Bronchial epithelial cell (primary cell): ENCODE results near the gene TNFSF11. TPM values are rescaled to one million over a fixed set of nuclear protein-coding genes. Genes with fewer than 3 reads are reported as not detected.
A peak's percentile ranks its signal among the peaks of the same experiment; 100 is the strongest.

Source experiments
- DNase-seq: peaks from one replicate; pipeline ENCODE4 v3.0.0-alpha.2; 2010; ENCODE audit warnings: low read depth
- FAIRE-seq: peaks from 2 replicates; lab custom pipeline; 2011; peaks lifted over from hg19 to GRCh38; lab: Jason Lieb, UNC
- H3K27me3 ChIP-seq: 2 replicates; pipeline ENCODE4 v1.5.1; 2011; ENCODE audit warnings: low read length; ENCODE audit not compliant: control insufficient read depth, insufficient read depth
- H3K36me3 ChIP-seq: 2 replicates; pipeline ENCODE4 v1.5.1; 2011; ENCODE audit warnings: low read length; ENCODE audit not compliant: control insufficient read depth, insufficient read depth
- H3K4me3 ChIP-seq: 2 replicates; pipeline ENCODE4 v1.5.1; 2011; ENCODE audit warnings: mild to moderate bottlenecking, low read depth, low read length, control low read depth
- CTCF ChIP-seq: IDR thresholded peaks from 2 replicates; pipeline ENCODE4 v1.5.1; 2011; ENCODE audit warnings: mild to moderate bottlenecking, moderate library complexity, low read length, control low read depth, inconsistent platforms; ENCODE audit not compliant: insufficient read depth, severe bottlenecking
- total RNA-seq: library from RNA; depleted of rRNA; stranded (reverse); fragments of >200 nt; gene quantifications from 2 replicates; pipeline ENCODE4 v1.2.1, GENCODE V29; 2014

Gene TNFSF11
- total RNA-seq, 1 donor from 2014 or later: under 0.01 TPM

GRCh38 chr13:42652642-42653415 is 78.9 kb downstream of the TNFSF11 start:
- DNase-seq (no peak), FAIRE-seq (no peak)

DNA sequence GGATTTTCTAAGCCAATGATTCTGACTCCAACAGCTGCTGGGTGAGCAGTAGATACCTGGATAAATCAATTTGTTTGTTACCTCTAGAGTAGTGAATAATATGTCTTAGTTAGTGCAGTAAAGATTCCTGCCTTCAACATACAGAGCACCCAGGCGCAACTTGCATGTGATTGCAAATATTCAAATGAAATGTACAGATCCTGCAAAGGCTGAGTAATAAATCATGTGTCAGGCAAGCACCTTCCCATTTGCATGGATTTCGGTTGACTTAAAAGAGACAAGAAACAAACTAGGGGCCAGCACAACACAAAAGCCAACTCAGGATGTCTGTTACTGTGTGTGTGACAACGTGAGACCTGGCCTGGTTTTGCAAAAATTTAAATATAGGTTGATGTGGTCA is 79.7 kb downstream of the TNFSF11 start:
- no peak overlapping the region for H3K4me3 ChIP-seq
- no peak for TF ChIP-seq CTCF
- no peaks in the 10 kb centered on the region for H3K36me3 ChIP-seq
- DNase-seq: no peak
- FAIRE-seq: no peak
- H3K27me3 ChIP-seq: peaks cover 14% of the 10 kb centered on the region

More at GRCh38 chr13:42652642-42653415, 78.9 kb downstream of the TNFSF11 start:
- H3K27me3 ChIP-seq: peaks cover 12% of the 10 kb centered on the region
- H3K4me3 ChIP-seq: no peak overlapping the region
- H3K36me3 ChIP-seq: no peaks in the 10 kb centered on the region
- TF ChIP-seq CTCF: no peak

GRCh38 chr13:42654212-42654611 is 80.3 kb downstream of the TNFSF11 start:
- Histone ChIP-seq H3K27me3 (peaks cover 14% of the 10 kb centered on the region), H3K4me3 (no peak overlapping the region), H3K36me3 (no peaks in the 10 kb centered on the region)
- TF ChIP-seq CTCF: no peak
- no peak for DNase-seq
- FAIRE-seq: no peak

DNA sequence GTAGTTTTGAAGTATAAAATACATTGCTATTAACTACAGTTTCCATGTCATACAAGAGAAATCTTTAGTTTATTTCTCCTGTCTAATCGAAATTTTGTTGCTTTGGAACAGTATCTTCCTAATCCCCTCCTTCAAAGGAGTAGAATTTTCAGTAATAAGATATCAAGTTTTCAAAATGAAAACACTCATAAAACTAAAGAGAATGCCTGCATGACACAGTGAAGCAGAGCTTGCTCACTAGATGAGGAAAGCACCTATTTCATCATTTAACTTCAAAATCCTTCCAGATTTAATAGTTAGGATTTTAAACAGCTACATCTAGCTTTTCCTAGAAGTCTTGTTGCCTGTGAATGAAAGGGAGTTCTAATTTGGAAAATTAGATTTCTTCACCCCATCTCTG is 80.8 kb downstream of the TNFSF11 start:
- no peak for FAIRE-seq
- Histone ChIP-seq H3K36me3 (no peaks in the 10 kb centered on the region), H3K4me3 (no peak overlapping the region), H3K27me3 (peaks cover 14% of the 10 kb centered on the region)
- TF ChIP-seq CTCF: no peak
- peak; percentile 9 for DNase-seq

DNA sequence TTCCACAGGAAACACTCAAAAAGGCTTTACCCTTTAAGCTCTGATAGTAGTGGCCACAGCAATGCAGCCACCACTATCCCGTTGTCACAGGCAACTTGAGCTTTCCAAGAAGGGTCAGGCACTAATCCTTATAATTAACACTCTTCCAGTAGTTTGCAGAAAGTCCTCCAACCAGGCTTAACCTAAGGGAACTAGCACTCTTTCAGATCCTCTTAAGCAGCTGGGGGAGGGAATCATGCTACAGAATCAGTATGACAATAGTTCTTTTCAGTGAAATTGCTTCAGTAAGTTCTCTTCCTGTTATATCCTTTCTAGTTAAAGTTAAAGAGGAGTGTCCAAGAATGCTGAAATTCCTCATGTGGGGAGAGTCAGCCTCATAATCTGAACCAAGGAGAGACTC is 82.2 kb downstream of the TNFSF11 start:
- Histone ChIP-seq H3K4me3 (no peak overlapping the region), H3K36me3 (no peaks in the 10 kb centered on the region), H3K27me3 (peaks cover 14% of the 10 kb centered on the region)
- FAIRE-seq (no peak), DNase-seq (no peak)
- no peak for TF ChIP-seq CTCF
